Colonic mucosa (tissue), 4 donors: ENCODE results near the gene SNRPD1. TPM values are rescaled to one million over a fixed set of nuclear protein-coding genes. Genes with fewer than 3 reads are reported as not detected.
"Not testable (repeated sequence)": the region's sequence is repeated elsewhere in the genome, so short reads cannot be mapped to it uniquely, and the experiment has no call there.

ENCODE experiments used
- DNase-seq: peaks from one replicate; pipeline ENCODE4 v3.0.0-alpha.2; 2020
- H3K27ac ChIP-seq: fragments of 200-600 bp; one replicate; pipeline ENCODE4 v1.8.0; 2021
- H3K27me3 ChIP-seq: fragments of 200-600 bp; one replicate; pipeline ENCODE4 v1.8.0; 2021
- H3K36me3 ChIP-seq: fragments of 200-600 bp; one replicate; pipeline ENCODE4 v1.8.0; 2021
- H3K4me1 ChIP-seq: fragments of 200-600 bp; one replicate; pipeline ENCODE4 v1.8.0; 2021; ENCODE audit warnings: mild to moderate bottlenecking
- H3K4me3 ChIP-seq: fragments of 200-600 bp; one replicate; pipeline ENCODE4 v1.8.0; 2021
- H3K9ac ChIP-seq, 2 donors: one replicate each; pipeline ENCODE4 v1.7.0; 2013; ENCODE audit warnings: control low read depth in 2 of 2, low read depth in 2 of 2, low read length in 2 of 2
- H3K9me3 ChIP-seq: fragments of 200-600 bp; one replicate; pipeline ENCODE4 v1.8.0; 2021
- CTCF ChIP-seq: fragments of 200-600 bp; IDR thresholded peaks from one replicate; pipeline ENCODE4 v1.8.0; 2022; ENCODE audit warnings: antibody characterized with exemption, mild to moderate bottlenecking
- intact Hi-C: fragments of 100-400 bp; cut with DNase I; formaldehyde crosslinking; loops from one replicate; pipeline ENCODE4 v1.14.1; 2022
- total RNA-seq, 2 donors: library from RNA; stranded (reverse); fragmentation: NEBNext Ultra II Directional in 1 of 2; extraction: Animal tissue kit (Norgen Biotek cat#: 25700) in 1 of 2; gene quantifications; one replicate each; pipeline ENCODE4 v1.2.1, GENCODE V29; 2021
- donor health status: healthy.
- donor health status: DM: no; HTN: no; CAD: no.
- donor health status: DM: no; HTN: no; CAD: no.

The SNRPD1 gene
- total RNA-seq, 2 donors from 2014 or later = 34.0 to 75.7 TPM

GRCh38 chr18:21663578-21663977 is 51.5 kb downstream of the SNRPD1 start:
- TF ChIP-seq CTCF = no peak
- Histone ChIP-seq H3K36me3 (no peaks in the 10 kb centered on the region), H3K4me3 (no peak overlapping the region), H3K27ac (no peak overlapping the region), H3K27me3 (no peaks in the 10 kb centered on the region), H3K9me3 (no peaks in the 10 kb centered on the region), H3K4me1 (no peaks in the 10 kb centered on the region), H3K9ac (no peak overlapping the region)
- no peak for DNase-seq
- intact Hi-C loops = no loop called here

GRCh38 chr18:21664069-21664468 is 52.0 kb downstream of the SNRPD1 start:
- Histone ChIP-seq H3K27ac (no peak overlapping the region), H3K4me3 (no peak overlapping the region), H3K27me3 (no peaks in the 10 kb centered on the region), H3K36me3 (no peaks in the 10 kb centered on the region), H3K9ac (no peak overlapping the region), H3K9me3 (no peaks in the 10 kb centered on the region), H3K4me1 (no peaks in the 10 kb centered on the region)
- no peak for TF ChIP-seq CTCF
- no peak for DNase-seq
- intact Hi-C loops = no loop called here

GRCh38 chr18:21669736-21670285 is 57.7 kb downstream of the SNRPD1 start:
- Histone ChIP-seq H3K27ac (peak overlapping the region; percentile 81), H3K4me1 (no peaks in the 10 kb centered on the region), H3K36me3 (no peaks in the 10 kb centered on the region), H3K4me3 (no peak overlapping the region), H3K27me3 (no peaks in the 10 kb centered on the region), H3K9ac (no peak overlapping the region), H3K9me3 (no peaks in the 10 kb centered on the region)
- TF ChIP-seq CTCF = no peak
- DNase-seq = peak; percentile 58
- intact Hi-C loops = no loop called here

GRCh38 chr18:21672521-21673267 is 60.6 kb downstream of the SNRPD1 start:
- DNase-seq = peak; percentile 51
- Histone ChIP-seq H3K9me3 (no peaks in the 10 kb centered on the region), H3K27me3 (no peaks in the 10 kb centered on the region), H3K4me1 (no peaks in the 10 kb centered on the region), H3K9ac (no peak overlapping the region), H3K4me3 (no peak overlapping the region), H3K36me3 (no peaks in the 10 kb centered on the region), H3K27ac (peak overlapping the region; percentile 27)
- intact Hi-C loops = no loop called here
- no peak for TF ChIP-seq CTCF

- DNase-seq, H3K27me3 ChIP-seq, H3K27ac ChIP-seq, H3K36me3 ChIP-seq, H3K4me1 ChIP-seq, H3K4me3 ChIP-seq, H3K9me3 ChIP-seq, intact Hi-C loops, H3K9ac ChIP-seq: not testable (repeated sequence)
Measured at GRCh38 chr18:21675354-21675753, 63.2 kb downstream of the SNRPD1 start.

- H3K4me1 ChIP-seq = peaks cover 6% of the 10 kb centered on the region
- DNase-seq = no peak
- no peak overlapping the region for H3K4me3 ChIP-seq
- peak overlapping the region; percentile 30 for H3K27ac ChIP-seq
- no peaks in the 10 kb centered on the region for H3K36me3 ChIP-seq
- H3K9ac ChIP-seq = peak overlapping the region in 1 of 2 donors; percentile 14
- intact Hi-C loops = no loop called here
- H3K9me3 ChIP-seq = no peaks in the 10 kb centered on the region
- TF ChIP-seq CTCF = no peak
- H3K27me3 ChIP-seq = no peaks in the 10 kb centered on the region
Measured at GRCh38 chr18:21678859-21679258, 66.7 kb downstream of the SNRPD1 start.
